ENCODE measurements around the gene MINK1.

Gene MINK1

GRCh38 chr17:4933646-4934045, 100.5 kb downstream of the MINK1 start:
- no peak for DNase-seq (ENCODE audit: low read depth)

- DNase-seq (ENCODE audit: low read depth): no peak
Measured at GRCh38 chr17:4934173-4934979, 101.2 kb downstream of the MINK1 start.

- no peak for DNase-seq (ENCODE audit: low read depth)
Measured at GRCh38 chr17:4935650-4936049, 102.5 kb downstream of the MINK1 start.

- DNase-seq (ENCODE audit: low read depth): no peak
Measured at GRCh38 chr17:4936436-4936835, 103.3 kb downstream of the MINK1 start.

- no peak for DNase-seq (ENCODE audit: low read depth)
Measured at GRCh38 chr17:4937553-4937952, 104.4 kb downstream of the MINK1 start.

GRCh38 chr17:4938069-4938491, 104.9 kb downstream of the MINK1 start:
- no peak for DNase-seq (ENCODE audit: low read depth)

- no peak for DNase-seq (ENCODE audit: low read depth)
Measured at GRCh38 chr17:4938688-4939545, 105.8 kb downstream of the MINK1 start.

- no peak for DNase-seq (ENCODE audit: low read depth)
Measured at GRCh38 chr17:4939546-4939795, 106.3 kb downstream of the MINK1 start.

- peak; percentile 79 for DNase-seq (ENCODE audit: low read depth)
Measured at GRCh38 chr17:4939796-4940554, 106.8 kb downstream of the MINK1 start, which contains the start of the genes RNF167 and SLC25A11. TSS of gene RNF167 (plus strand) at chr17:4940268. CDS start at chr17:4940910, 642 bp downstream. TSS of gene SLC25A11 (minus strand) at chr17:4940046. CDS start at chr17:4939910, 136 bp downstream.

GRCh38 chr17:4940555-4941318, 107.6 kb downstream of the MINK1 start:
- DNase-seq (ENCODE audit: low read depth): no peak

- DNase-seq (ENCODE audit: low read depth): no peak
Measured at GRCh38 chr17:4941319-4941610, 108.1 kb downstream of the MINK1 start.

- no peak for DNase-seq (ENCODE audit: low read depth)
Measured at GRCh38 chr17:4942760-4943508, 109.8 kb downstream of the MINK1 start.

- DNase-seq (ENCODE audit: low read depth): no peak
Measured at GRCh38 chr17:4944163-4944553, 111.0 kb downstream of the MINK1 start.

GRCh38 chr17:4944554-4945175, 111.5 kb downstream of the MINK1 start:
- no peak for DNase-seq (ENCODE audit: low read depth)

GRCh38 chr17:4945176-4945943, 112.2 kb downstream of the MINK1 start:
- peak; percentile 68 for DNase-seq (ENCODE audit: low read depth)

GRCh38 chr17:4945944-4946280, 112.8 kb downstream of the MINK1 start:
- no peak for DNase-seq (ENCODE audit: low read depth)

GRCh38 chr17:4946312-4946976, 113.3 kb downstream of the MINK1 start:
- DNase-seq (ENCODE audit: low read depth): no peak

GRCh38 chr17:4947010-4947410, 113.9 kb downstream of the MINK1 start:
- DNase-seq (ENCODE audit: low read depth): no peak
